Activated T-helper 1 cell treated with Interleukin-2 at 50 U/mL for 16 hours (primary cell): ENCODE results near the gene KCNA2.

Experiments
- DNase-seq: peaks from one replicate; pipeline ENCODE4 v3.0.0-alpha.2; 2020; ENCODE audit warnings: low read depth

Gene KCNA2

GRCh38 chr1:110566836-110567235 lies 39.3 kb downstream of the KCNA2 start:
- no peak for DNase-seq

- DNase-seq: no peak
These were observed 40.6 kb downstream of the KCNA2 start for GRCh38 chr1:110565565-110565964.

GRCh38 chr1:110563089-110563488 lies 43.1 kb downstream of the KCNA2 start:
- DNase-seq: no peak

GRCh38 chr1:110561596-110561995 lies 44.6 kb downstream of the KCNA2 start:
- no peak for DNase-seq

GRCh38 chr1:110559157-110559556 lies 47.0 kb downstream of the KCNA2 start:
- no peak for DNase-seq

- DNase-seq: no peak
These were observed 48.7 kb downstream of the KCNA2 start for GRCh38 chr1:110557481-110557880.

GRCh38 chr1:110556471-110556807 lies 49.7 kb downstream of the KCNA2 start:
- DNase-seq: no peak

- no peak for DNase-seq
These were observed 50.2 kb downstream of the KCNA2 start for GRCh38 chr1:110555807-110556470.

- peak; percentile 41 for DNase-seq
These were observed 51.0 kb downstream of the KCNA2 start for GRCh38 chr1:110554871-110555801.

GRCh38 chr1:110551278-110551809 lies 54.8 kb downstream of the KCNA2 start:
- no peak for DNase-seq

- DNase-seq: no peak
These were observed 56.3 kb downstream of the KCNA2 start for GRCh38 chr1:110549831-110550230.

- DNase-seq: no peak
These were observed 57.8 kb downstream of the KCNA2 start for GRCh38 chr1:110548381-110548780.

GRCh38 chr1:110547017-110547416 lies 59.1 kb downstream of the KCNA2 start:
- DNase-seq: no peak

GRCh38 chr1:110545492-110545891 lies 60.7 kb downstream of the KCNA2 start:
- no peak for DNase-seq

- DNase-seq: no peak
These were observed 61.4 kb downstream of the KCNA2 start for GRCh38 chr1:110544753-110545152.
